GM12875 (cell line): Measurements from ENCODE around the gene GXYLT2.
A peak's percentile ranks its signal among the peaks of the same experiment; 100 is the strongest.
"Not testable (repeated sequence)": the region's sequence is repeated elsewhere in the genome, so short reads cannot be mapped to it uniquely, and the experiment has no call there.

Source experiments
- H3K4me3 ChIP-seq: one replicate; pipeline ENCODE4 v1.5.1; 2011; ENCODE audit warnings: low read depth, low read length, control low read depth
- TF ChIP-seq, protein P1 (sequence below): IDR thresholded peaks from 2 replicates; pipeline ENCODE4 v1.5.1; 2011; ENCODE audit warnings: low read depth, mild to moderate bottlenecking, control low read depth, inconsistent platforms, low read length, moderate library complexity, borderline replicate concordance; ENCODE audit not compliant: insufficient read depth

GXYLT2 gene

GRCh38 chr3:72916250-72916649 lies 28.4 kb downstream of the GXYLT2 start:
- TF ChIP-seq, protein P1, sequence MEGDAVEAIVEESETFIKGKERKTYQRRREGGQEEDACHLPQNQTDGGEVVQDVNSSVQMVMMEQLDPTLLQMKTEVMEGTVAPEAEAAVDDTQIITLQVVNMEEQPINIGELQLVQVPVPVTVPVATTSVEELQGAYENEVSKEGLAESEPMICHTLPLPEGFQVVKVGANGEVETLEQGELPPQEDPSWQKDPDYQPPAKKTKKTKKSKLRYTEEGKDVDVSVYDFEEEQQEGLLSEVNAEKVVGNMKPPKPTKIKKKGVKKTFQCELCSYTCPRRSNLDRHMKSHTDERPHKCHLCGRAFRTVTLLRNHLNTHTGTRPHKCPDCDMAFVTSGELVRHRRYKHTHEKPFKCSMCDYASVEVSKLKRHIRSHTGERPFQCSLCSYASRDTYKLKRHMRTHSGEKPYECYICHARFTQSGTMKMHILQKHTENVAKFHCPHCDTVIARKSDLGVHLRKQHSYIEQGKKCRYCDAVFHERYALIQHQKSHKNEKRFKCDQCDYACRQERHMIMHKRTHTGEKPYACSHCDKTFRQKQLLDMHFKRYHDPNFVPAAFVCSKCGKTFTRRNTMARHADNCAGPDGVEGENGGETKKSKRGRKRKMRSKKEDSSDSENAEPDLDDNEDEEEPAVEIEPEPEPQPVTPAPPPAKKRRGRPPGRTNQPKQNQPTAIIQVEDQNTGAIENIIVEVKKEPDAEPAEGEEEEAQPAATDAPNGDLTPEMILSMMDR, result no peak
- H3K4me3 ChIP-seq, result no peak overlapping the region

GRCh38 chr3:72919520-72919919 lies 31.7 kb downstream of the GXYLT2 start:
- no peak overlapping the region for H3K4me3 ChIP-seq
- TF ChIP-seq, protein P1, result no peak

GRCh38 chr3:72924055-72924454 lies 36.2 kb downstream of the GXYLT2 start:
- TF ChIP-seq, protein P1, result peak; percentile 28; the same call in 1 of the 2 replicates
- H3K4me3 ChIP-seq, result no peak overlapping the region

DNA sequence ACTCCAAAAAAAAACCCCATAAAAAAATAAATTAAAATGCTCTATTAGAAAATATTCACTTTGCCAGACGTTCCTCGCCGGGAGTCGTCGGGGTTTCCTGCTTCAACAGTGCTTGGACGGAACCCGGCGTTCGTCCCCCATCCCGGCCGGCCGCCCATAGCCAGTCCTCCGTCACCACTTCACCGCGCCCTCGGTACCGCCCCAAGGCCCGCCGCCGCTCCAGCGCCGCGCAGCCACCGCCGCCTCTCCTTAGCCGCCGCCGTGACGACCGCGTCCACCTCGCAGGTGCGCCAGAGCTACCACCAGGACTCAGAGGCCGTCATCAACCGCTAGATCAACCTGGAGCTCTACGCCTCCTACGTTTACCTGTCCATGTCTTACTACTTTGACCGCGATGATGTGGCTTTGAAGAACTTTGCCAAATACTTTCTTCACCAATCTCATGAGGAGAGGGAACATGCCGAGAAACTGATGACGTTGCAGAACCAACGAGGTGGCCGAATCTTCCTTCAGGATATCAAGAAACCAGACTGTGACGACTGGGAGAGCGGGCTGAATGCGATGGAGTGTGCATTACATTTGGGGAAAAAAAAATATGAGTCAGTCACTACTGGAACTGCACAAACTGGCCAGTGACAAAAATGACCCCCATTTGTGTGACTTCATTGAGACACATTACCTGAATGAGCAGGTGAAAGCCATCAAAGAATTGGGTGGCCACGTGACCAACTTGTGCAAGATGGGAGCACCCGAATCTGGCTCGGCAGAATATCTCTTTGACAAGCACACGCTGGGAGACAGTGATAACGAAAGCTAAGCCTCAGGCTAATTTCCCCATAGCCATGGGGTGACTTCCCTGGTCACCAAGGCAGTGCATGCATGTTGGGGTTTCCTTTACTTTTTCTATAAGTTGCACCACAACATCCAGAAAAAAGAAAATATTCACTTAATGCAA lies 41.2 kb downstream of the GXYLT2 start:
- not testable (repeated sequence) for H3K4me3 ChIP-seq

- TF ChIP-seq, protein P1, result no peak
- no peak overlapping the region for H3K4me3 ChIP-seq
These were observed 42.9 kb downstream of the GXYLT2 start for GRCh38 chr3:72930754-72931153.

- TF ChIP-seq, protein P1, result no peak
- no peak overlapping the region for H3K4me3 ChIP-seq
These were observed 44.6 kb downstream of the GXYLT2 start for GRCh38 chr3:72932416-72932815.

GRCh38 chr3:72938471-72939265 lies 50.8 kb downstream of the GXYLT2 start:
- TF ChIP-seq, protein P1, result peak; percentile 30; the same call in 1 of the 2 replicates
- no peak overlapping the region for H3K4me3 ChIP-seq
